Activated T-cell treated with anti-CD3 and anti-CD28 coated beads for 48 hours (primary cell): ENCODE results near the gene ALDH8A1.

ENCODE experiments used
- DNase-seq: peaks from one replicate; pipeline ENCODE4 v3.0.0-alpha.2; 2020; ENCODE audit warnings: low read depth

Gene ALDH8A1

GRCh38 chr6:134870677-134871498 is 79.0 kb downstream of the ALDH8A1 start:
- no peak for DNase-seq

GRCh38 chr6:134868812-134869211 is 81.1 kb downstream of the ALDH8A1 start:
- DNase-seq, result no peak
